H1 (cell line): ENCODE results near the gene MCF2L. TPM values are rescaled to one million over a fixed set of nuclear protein-coding genes. Genes with fewer than 3 reads are reported as not detected.

Source experiments
- CHD7 ChIP-seq: fragments of 300-600 bp; sonication (generic); IDR thresholded peaks from 2 replicates; pipeline ENCODE4 v1.7.1; 2012; ENCODE audit warnings: low read length, moderate library complexity, mild to moderate bottlenecking, inconsistent platforms; ENCODE audit not compliant: insufficient replicate concordance
- CREB1 ChIP-seq: IDR thresholded peaks from 2 replicates; pipeline ENCODE4 v1.6.1; 2012; ENCODE audit warnings: inconsistent platforms
- MAFK ChIP-seq: IDR thresholded peaks from 2 replicates; pipeline ENCODE4 v1.6.1; 2012; ENCODE audit warnings: low read depth, mild to moderate bottlenecking, improper control_type of control experiment, low read length
- TBP ChIP-seq: IDR thresholded peaks from 2 replicates; pipeline ENCODE4 v1.6.1; 2011; ENCODE audit warnings: low read depth, low read length, improper control_type of control experiment
- polyA plus RNA-seq, 7 experiments: library from polyadenylated mRNA; depleted of rRNA in 3 of 7; stranded (reverse) in 5 of 7; unstranded in 2 of 7; fragments of >200 nt in 5 of 7; fragments of 200-250 nt in 2 of 7; gene quantifications; 1 replicate in 5 of 7; 2 replicates in 1 of 7; 4 replicates in 1 of 7; pipeline versions ENCODE4 v1.2.1 to v1.2.3, GENCODE V29; 2011 to 2013; ENCODE audit warnings: missing spikeins in 2 of 7, mixed read lengths in 2 of 7
- total RNA-seq: library from RNA; stranded (reverse); fragmentation: NEBNext Ultra II Directional; extraction: Animal tissue kit (Norgen Biotek cat#: 25700); gene quantifications from 2 replicates; pipeline ENCODE4 v1.2.1, GENCODE V29; 2021

Gene MCF2L
- total and polyA plus RNA-seq, 2 of the 8 experiments (the other 6 are each of a cell fraction or from before 2014, with no cell fraction given), result 10.1 to 24.4 TPM

- TF ChIP-seq CHD7, result no peak
- TF ChIP-seq TBP, result no peak
- TF ChIP-seq CREB1, result no peak
- TF ChIP-seq MAFK, result no peak
Measured at GRCh38 chr13:113144255-113144629, 175.2 kb downstream of the MCF2L start (continued).
